Common myeloid progenitor, CD34-positive (primary cell): ENCODE measurements around the gene ABL2.
A peak's percentile ranks its signal among the peaks of the same experiment; 100 is the strongest.

Experiments used
- CTCF ChIA-PET: fragments of 350-600 bp; sonication (Branson Sonifier 250); formaldehyde crosslinking; loops from one replicate; lab custom pipeline; 2021; ENCODE audit warnings: antibody characterized with exemption; lab: Charles Lee
- POLR2A ChIA-PET: fragments of 350-600 bp; sonication (Branson Sonifier 250); formaldehyde crosslinking; loops from one replicate; lab custom pipeline; 2021; ENCODE audit warnings: antibody characterized with exemption; lab: Charles Lee
- DNase-seq, 3 donors: peaks; one replicate each; pipeline versions ENCODE4 v3.0.0 to v3.0.0-alpha.2; 2013
- H3K27ac ChIP-seq, 2 experiments: 1 replicate in 1 of 2; 2 replicates in 1 of 2; pipeline ENCODE4 v1.7.0; 2013; ENCODE audit warnings: inconsistent platforms in 2 of 2, low read length in 2 of 2, mild to moderate bottlenecking in 2 of 2, low read depth in 1 of 2, moderate library complexity in 1 of 2; ENCODE audit not compliant: severe bottlenecking in 2 of 2, insufficient read depth in 1 of 2, poor library complexity in 1 of 2
- H3K27me3 ChIP-seq, 5 experiments: replicated peaks in 2 of 5; 1 replicate in 3 of 5; 2 replicates in 2 of 5; pipeline versions ENCODE4 v1.6.1 to v1.7.0; 2013; ENCODE audit warnings: low read length in 4 of 5, mild to moderate bottlenecking in 2 of 5, moderate library complexity in 2 of 5, inconsistent platforms in 1 of 5; ENCODE audit not compliant: insufficient read depth in 5 of 5, control insufficient read depth in 4 of 5
- H3K36me3 ChIP-seq, 4 experiments: 1 replicate in 2 of 4; 2 replicates in 2 of 4; pipeline versions ENCODE4 v1.6.1 to v1.7.0; 2013; ENCODE audit warnings: low read length in 3 of 4, control low read depth in 1 of 4, mild to moderate bottlenecking in 1 of 4; ENCODE audit not compliant: control insufficient read depth in 4 of 4, insufficient read depth in 4 of 4
- H3K4me1 ChIP-seq, 4 experiments: 1 replicate in 3 of 4; 2 replicates in 1 of 4; pipeline versions ENCODE4 v1.6.1 to v1.7.1; 2013; ENCODE audit warnings: low read length in 3 of 4, mild to moderate bottlenecking in 3 of 4, control low read depth in 1 of 4, inconsistent platforms in 1 of 4, moderate library complexity in 1 of 4; ENCODE audit not compliant: control insufficient read depth in 4 of 4, insufficient read depth in 4 of 4; ENCODE audit errors: control extremely low read depth in 1 of 4
- H3K4me3 ChIP-seq, 7 experiments: 1 replicate in 4 of 7; 2 replicates in 3 of 7; pipeline versions ENCODE4 v1.5.1 to v1.7.0; 2013; ENCODE audit warnings: mild to moderate bottlenecking in 7 of 7, low read length in 6 of 7, moderate library complexity in 6 of 7, inconsistent platforms in 2 of 7, low read depth in 2 of 7, control low read depth in 1 of 7; ENCODE audit not compliant: insufficient read depth in 4 of 7, control insufficient read depth in 1 of 7; ENCODE audit errors: extremely low read depth in 1 of 7
- H3K9me3 ChIP-seq, 5 experiments: 1 replicate in 4 of 5; 2 replicates in 1 of 5; pipeline versions ENCODE4 v1.6.1 to v1.7.1; 2013; ENCODE audit warnings: low read length in 4 of 5, mild to moderate bottlenecking in 2 of 5, inconsistent platforms in 1 of 5, low read depth in 1 of 5, moderate library complexity in 1 of 5; ENCODE audit not compliant: control insufficient read depth in 4 of 5, insufficient read depth in 2 of 5; ENCODE audit errors: control extremely low read depth in 1 of 5
- WGBS: methylation state at CpG from one replicate; pipeline ENCODE4 v1.1.5; 2013; ENCODE audit not compliant: insufficient coverage; 5-methylcytosine and 5-hydroxymethylcytosine counted together

The ABL2 gene

DNA sequence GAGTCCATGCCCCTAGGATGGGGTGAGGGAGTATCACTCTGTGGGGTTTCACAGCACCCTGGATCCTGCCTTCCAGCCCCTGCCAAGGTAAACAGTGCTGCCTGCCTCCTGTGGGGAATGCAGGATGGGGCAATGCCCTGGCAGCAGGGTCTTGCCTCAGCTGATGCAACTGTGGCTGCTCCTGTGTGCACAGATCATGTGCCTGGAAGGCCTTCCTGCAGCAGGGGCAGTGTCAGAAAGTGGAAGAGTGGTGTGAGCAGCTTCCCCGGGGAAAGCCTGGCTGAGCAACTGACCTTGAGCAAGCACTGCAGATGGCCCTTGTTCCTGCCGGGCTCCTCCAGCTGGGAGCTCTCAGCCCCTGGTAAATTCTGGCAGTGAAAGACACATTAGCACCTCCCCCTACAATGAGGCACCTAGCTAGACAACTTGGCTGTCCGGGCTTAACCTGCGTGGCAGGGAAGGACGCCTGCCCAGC lies 137.7 kb downstream of the ABL2 start:
- Histone ChIP-seq H3K4me1 (no peaks in the 10 kb centered on the region), H3K27ac (no peak overlapping the region), H3K27me3 (no peaks in the 10 kb centered on the region), H3K4me3 (no peak overlapping the region), H3K36me3 (peaks cover 15 to 83% (median 57%) of the 10 kb centered on the region in 4 experiments), H3K9me3 (no peaks in the 10 kb centered on the region)
- ChIA-PET POLR2A (no interaction called here), CTCF (interaction anchor here (1.0 kb wide), 1 partner anchor 28 kb away, joined by 4 read pairs; no protein-coding TSS in a partner anchor)
- no peak for DNase-seq
- WGBS: 97% methylated on average over 4 of the region's 5 CpGs

- WGBS: 100% methylated on average over 3 of the region's 4 CpGs
- ChIA-PET CTCF (interaction anchor here (1.0 kb wide), 1 partner anchor 186 kb away, joined by 3 read pairs; no protein-coding TSS in a partner anchor), POLR2A (no interaction called here)
- no peak for DNase-seq
- H3K9me3 ChIP-seq: no peaks in the 10 kb centered on the region
- H3K4me1 ChIP-seq: no peaks in the 10 kb centered on the region
- no peak overlapping the region for H3K27ac ChIP-seq
- no peaks in the 10 kb centered on the region for H3K27me3 ChIP-seq
- no peak overlapping the region for H3K4me3 ChIP-seq
- H3K36me3 ChIP-seq: peaks cover 15 to 82% (median 54%) of the 10 kb centered on the region in 4 experiments
Observed at GRCh38 chr1:179090923-179091322, 138.6 kb downstream of the ABL2 start.

DNA sequence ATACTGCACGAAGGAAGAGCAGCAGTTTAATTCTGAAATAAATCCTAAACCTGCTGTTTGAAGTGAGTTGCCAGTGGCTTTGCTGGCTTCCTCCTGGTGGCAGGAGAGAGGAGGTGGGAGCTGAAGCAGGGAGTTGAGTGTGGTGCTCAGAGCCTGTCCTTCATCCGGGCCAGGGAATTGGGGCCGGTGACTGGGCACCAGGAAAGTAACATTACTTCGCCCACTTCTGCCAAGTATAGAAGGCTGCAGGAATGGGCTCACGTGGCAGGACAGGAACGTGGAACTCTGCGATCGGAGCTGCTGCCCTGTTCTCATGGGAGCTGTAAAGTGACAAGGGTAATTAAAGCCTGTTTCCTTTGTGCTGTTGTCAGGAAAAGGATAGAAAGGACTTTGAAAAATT lies 139.0 kb downstream of the ABL2 start:
- Histone ChIP-seq H3K27ac (no peak overlapping the region), H3K36me3 (peaks cover 15 to 82% (median 55%) of the 10 kb centered on the region in 4 experiments), H3K27me3 (no peaks in the 10 kb centered on the region), H3K4me3 (no peak overlapping the region), H3K4me1 (no peaks in the 10 kb centered on the region), H3K9me3 (no peaks in the 10 kb centered on the region)
- DNase-seq: no peak
- CTCF ChIA-PET: interaction anchor here (1.0 to 1.3 kb wide), 2 partner anchors 12 to 186 kb away, joined by 3 to 4 read pairs; no protein-coding TSS in a partner anchor
- POLR2A ChIA-PET: no interaction called here
- WGBS: 99% methylated on average over 7 of the region's 8 CpGs

DNA sequence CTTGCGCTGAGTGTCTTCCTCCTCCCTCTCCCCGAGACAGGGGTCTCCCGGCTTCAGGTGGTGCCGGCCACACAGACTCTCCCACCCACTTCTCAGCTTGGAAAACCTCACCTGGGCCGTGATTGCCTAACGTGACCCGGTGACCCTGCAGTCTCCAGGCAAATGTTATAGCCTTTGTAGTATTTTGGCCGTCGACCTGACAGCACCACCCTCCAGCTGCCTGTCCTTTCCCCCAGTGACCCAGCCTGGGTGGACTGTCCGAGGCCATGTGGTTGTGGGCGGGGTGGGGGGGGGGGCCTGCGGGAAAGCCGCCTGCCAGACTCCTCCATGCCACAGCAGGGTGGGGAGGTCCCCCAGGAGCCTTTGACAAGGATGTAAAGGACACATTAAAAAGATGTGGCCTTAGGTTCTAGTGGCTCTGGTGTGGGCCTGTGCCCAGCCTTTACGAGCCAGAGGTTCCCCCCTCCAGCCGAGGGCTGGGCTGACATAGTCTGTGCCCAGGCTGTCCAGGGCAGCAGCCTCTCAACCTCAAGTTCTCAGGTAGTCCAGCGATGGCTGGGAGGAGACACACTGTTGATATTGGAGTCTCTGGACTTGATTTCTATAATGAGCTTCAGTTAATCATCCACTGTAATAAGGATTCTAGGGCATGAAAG lies 139.5 kb downstream of the ABL2 start:
- Histone ChIP-seq H3K4me1 (no peaks in the 10 kb centered on the region), H3K27ac (no peak overlapping the region), H3K27me3 (no peaks in the 10 kb centered on the region), H3K4me3 (no peak overlapping the region), H3K9me3 (no peaks in the 10 kb centered on the region), H3K36me3 (peaks cover 14 to 79% (median 51%) of the 10 kb centered on the region in 4 experiments)
- POLR2A ChIA-PET: no interaction called here
- CTCF ChIA-PET: interaction anchor here (1.0 to 1.3 kb wide), 2 partner anchors 13 to 187 kb away, joined by 3 to 4 read pairs; no protein-coding TSS in a partner anchor
- no peak for DNase-seq
- WGBS: 100% methylated on average over 2 of the region's 16 CpGs

DNA sequence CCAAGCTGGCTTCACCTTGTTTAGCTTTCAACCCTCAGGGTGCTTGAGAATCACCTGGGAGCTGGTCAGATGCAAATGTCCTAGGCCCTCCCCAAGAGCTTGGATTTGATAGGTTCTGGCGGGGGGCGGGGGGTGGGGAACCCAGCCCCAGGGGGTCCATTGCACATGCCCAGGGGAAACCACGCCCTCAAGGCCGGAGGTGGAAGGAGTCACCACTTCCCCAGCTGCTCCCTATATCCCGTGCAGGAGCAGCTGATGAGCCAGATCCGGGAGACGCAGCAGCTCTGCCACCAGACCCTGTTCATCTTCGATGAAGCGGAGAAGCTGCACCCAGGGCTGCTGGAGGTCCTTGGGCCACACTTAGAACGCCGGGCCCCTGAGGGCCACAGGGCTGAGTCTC lies 141.8 kb downstream of the ABL2 start:
- peaks cover 7 to 63% (median 34%) of the 10 kb centered on the region in 4 experiments for H3K36me3 ChIP-seq
- ChIA-PET CTCF (interaction anchor here (0.7 to 2.4 kb wide), 2 partner anchors 9 to 281 kb away, joined by 3 to 12 read pairs; no protein-coding TSS in a partner anchor), POLR2A (no interaction called here)
- WGBS: 96% methylated on average over 11 of the region's 11 CpGs
- no peaks in the 10 kb centered on the region for H3K27me3 ChIP-seq
- no peaks in the 10 kb centered on the region for H3K9me3 ChIP-seq
- DNase-seq: no peak
- H3K4me1 ChIP-seq: peaks cover 0 to 10% (median 8%) of the 10 kb centered on the region in 4 experiments
- H3K4me3 ChIP-seq: no peak overlapping the region
- no peak overlapping the region for H3K27ac ChIP-seq

DNA sequence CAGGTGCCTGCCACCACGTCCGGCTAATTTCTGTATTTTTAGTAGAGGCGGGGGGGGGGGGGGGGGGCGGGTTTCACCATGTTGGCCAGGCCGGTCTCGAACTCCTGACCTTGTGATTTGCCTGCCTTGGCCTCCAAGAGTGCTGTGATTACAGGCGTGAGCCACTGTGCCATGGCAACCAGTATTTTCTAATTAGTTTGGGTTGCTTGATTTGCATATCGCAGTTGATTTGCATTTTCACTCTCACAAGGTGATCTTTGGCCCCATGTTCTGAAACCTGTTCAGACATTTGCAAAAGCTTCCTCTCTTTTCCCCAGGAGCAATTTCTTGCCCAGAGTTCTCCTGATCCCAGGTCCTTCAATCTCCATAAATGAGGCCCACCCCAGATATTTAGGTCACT lies 145.9 kb downstream of the ABL2 start:
- ChIA-PET POLR2A (no interaction called here), CTCF (interaction anchor here (1.1 to 1.9 kb wide), 3 partner anchors 10 to 307 kb away, joined by 3 to 4 read pairs (median 3); no protein-coding TSS in a partner anchor)
- H3K27me3 ChIP-seq: no peaks in the 10 kb centered on the region
- H3K9me3 ChIP-seq: no peaks in the 10 kb centered on the region
- peaks cover 5 to 32% (median 15%) of the 10 kb centered on the region in 4 experiments for H3K36me3 ChIP-seq
- H3K4me3 ChIP-seq: peak overlapping the region in 1 of 7 experiments; percentile 87
- 100% methylated on average over 6 of the region's 8 CpGs for WGBS
- no peak overlapping the region for H3K27ac ChIP-seq
- DNase-seq: no peak
- peaks cover 0 to 25% (median 21%) of the 10 kb centered on the region in 4 experiments for H3K4me1 ChIP-seq

GRCh38 chr1:179082999-179083335 lies 146.5 kb downstream of the ABL2 start:
- 0% methylated on average over 2 of the region's 3 CpGs for WGBS
- peaks cover 0 to 25% (median 21%) of the 10 kb centered on the region in 4 experiments for H3K4me1 ChIP-seq
- peak in 2 of 3 donors; percentile 66 to 68 for DNase-seq
- peak overlapping the region in 1 of 2 experiments; percentile 83 for H3K27ac ChIP-seq
- no peaks in the 10 kb centered on the region for H3K27me3 ChIP-seq
- POLR2A ChIA-PET: no interaction called here
- peaks cover 5 to 29% (median 13%) of the 10 kb centered on the region in 4 experiments for H3K36me3 ChIP-seq
- CTCF ChIA-PET: interaction anchor here (0.7 to 1.9 kb wide), 5 partner anchors 11 to 307 kb away, joined by 3 to 4 read pairs (median 3); partner anchors contain the start of gene SOAT1
- no peaks in the 10 kb centered on the region for H3K9me3 ChIP-seq
- peak overlapping the region; percentile 63 to 91 (median 86) for H3K4me3 ChIP-seq
